Fibroblast of skin of back (primary cell): ENCODE measurements around the gene SLC27A4.
A peak's percentile ranks its signal among the peaks of the same experiment; 100 is the strongest.
"Not testable (repeated sequence)": the region's sequence is repeated elsewhere in the genome, so short reads cannot be mapped to it uniquely, and the experiment has no call there.

Source experiments
- DNase-seq: peaks from one replicate; pipeline ENCODE4 v3.0.0-alpha.2; 2013

Gene SLC27A4

GRCh38 chr9:128324401-128324800 is 15.9 kb upstream of the SLC27A4 start:
- DNase-seq = no peak

DNA sequence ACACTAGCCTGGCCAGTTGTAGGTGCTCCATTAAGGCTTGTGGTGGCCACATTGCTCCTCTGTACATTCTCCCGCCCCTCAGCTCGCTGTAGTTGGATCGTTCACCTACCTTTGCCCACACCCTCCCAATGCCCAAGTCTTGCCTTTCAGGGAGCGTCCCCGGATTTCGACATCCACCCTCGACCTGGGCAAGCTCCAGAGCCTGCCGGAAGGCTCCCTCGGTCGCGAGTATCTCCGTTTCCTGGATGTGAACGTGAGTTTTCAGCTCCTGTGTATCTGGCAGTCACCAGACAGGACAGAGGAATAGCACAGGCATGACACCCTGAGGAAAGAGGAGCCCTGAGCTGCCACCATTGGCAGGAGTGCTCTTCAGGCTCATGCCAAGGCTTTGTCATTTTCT is 14.7 kb upstream of the SLC27A4 start:
- DNase-seq = no peak

DNA sequence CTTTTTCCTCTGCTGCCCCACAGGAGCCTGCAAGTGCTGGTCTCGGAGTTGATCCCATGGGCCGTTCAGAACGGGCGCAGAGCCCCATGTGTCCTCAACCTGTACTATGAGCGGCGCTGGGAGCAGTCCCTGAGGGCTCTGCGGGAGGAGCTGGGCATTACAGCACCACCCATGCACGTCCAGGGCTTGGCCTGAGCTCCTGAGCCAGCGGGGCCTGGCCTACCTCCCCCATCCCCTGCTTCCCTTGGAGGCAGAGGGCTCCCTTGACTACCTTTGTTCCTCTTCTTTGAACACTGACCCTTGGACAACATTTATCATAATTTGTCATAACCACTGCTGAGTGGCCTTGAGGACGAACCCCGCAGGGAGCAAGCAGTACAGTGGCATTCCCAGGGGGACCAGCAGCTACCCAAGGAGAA is 6.9 kb upstream of the SLC27A4 start:
- no peak for DNase-seq

DNA sequence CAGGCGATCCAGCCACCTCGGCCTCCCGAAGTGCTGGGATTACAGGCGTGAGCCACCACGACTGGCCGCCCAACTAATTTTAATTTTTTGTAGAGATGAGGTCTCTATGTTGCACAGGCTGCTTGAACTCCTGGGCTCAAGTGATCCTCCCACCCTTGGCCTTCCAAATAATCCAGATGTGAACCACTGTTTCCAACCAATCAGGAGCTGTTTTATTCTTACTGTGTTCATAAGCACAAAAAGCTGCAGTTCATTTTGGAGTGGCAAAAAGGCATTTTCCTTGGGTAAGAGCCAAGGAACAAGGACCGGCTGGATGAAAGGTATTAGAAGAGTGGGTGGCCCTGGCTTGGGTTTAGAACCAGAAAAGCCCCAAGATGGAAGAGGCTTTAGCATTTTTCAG is 5.2 kb upstream of the SLC27A4 start:
- DNase-seq = no peak

DNA sequence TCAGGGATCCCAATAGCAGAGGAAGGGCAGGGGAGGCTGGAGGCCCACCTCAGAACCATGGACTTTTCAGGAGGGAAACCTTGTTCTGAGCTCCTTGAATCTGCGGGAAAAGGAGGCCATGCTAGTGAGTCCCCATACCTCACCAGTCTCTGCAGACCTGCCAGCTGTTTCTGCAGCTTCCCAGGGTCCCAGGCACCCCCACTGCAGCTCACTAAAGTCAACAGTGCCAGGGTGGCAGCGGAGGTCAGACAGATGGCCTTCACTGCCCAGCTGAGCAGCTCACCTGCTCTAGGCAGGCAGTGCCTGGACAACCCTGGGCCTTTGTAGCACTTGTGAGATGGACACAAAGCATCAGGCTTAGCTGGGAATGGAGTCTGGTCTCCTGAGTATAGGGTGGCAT is 4.4 kb upstream of the SLC27A4 start:
- DNase-seq = no peak

GRCh38 chr9:128337936-128338335 is 2.4 kb upstream of the SLC27A4 start:
- no peak for DNase-seq

DNA sequence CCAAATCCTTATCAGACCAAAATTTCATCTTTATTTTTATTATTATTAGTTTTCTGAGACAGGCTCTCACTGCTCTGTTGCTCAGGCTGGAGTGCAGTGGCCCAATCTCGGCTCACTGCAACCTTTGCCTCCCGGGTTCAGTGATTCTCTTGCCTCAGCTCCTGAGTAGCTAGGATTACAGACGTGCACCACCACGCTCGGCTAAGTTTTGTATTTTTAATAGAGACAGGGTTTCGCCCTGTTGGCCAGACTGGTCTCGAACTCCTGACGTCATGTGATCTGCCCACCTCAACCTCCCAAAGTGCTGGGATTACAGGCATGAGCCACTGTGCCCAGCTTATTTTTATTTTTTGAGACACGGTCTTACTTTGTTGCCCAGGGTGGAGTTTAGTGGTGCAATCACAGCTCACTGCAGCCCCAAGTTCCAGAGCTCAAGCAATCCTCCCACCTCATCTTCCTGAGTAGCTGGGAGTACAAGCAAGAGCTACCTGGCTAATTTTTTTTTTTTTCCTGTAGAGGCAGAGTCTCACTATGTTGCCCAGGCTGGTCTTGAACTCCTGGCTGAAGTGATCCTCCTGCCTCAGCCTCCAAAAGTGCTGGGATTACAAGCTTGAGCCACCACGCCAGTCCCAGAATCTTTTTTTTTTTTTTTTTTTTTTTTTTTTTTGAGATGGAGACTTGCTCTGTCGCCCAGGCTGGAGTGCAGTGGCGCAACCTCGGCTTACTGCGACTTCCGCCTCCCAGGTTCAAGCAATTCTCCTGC is 1.3 kb upstream of the SLC27A4 start:
- DNase-seq = not testable (repeated sequence)

GRCh38 chr9:128340691-128341434 is 536 bp downstream of the SLC27A4 start:
- DNase-seq = no peak

GRCh38 chr9:128341435-128341849 is 1.1 kb downstream of the SLC27A4 start:
- peak; percentile 73 for DNase-seq

DNA sequence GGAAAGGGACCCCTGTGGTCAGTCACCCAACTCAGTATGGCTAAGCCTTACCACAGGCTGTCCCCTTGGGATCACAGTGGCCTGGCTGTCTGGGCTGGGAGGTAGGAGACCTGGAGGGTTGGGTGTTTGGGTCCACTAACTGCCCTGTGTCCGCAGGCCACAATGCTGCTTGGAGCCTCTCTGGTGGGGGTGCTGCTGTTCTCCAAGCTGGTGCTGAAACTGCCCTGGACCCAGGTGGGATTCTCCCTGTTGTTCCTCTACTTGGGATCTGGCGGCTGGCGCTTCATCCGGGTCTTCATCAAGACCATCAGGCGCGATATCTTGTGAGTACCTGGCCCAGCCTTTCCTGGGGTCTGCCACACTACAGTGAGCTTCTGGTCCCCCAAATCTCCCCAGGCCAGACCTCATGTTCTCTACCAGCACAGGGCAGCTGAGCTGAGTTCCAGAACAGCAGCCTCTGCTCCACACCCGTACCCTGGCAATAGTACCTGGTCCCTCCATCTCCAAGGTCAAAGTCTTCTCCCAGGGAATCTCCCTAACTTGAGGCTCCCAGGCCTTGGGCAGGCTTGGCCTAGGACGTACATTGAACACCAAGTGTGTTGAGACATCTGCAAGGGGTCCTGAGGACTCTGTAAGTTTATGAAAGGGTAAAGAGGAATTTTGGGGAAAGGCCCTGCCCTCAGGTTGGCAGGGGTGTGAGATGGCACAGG is 2.8 kb downstream of the SLC27A4 start:
- no peak for DNase-seq

DNA sequence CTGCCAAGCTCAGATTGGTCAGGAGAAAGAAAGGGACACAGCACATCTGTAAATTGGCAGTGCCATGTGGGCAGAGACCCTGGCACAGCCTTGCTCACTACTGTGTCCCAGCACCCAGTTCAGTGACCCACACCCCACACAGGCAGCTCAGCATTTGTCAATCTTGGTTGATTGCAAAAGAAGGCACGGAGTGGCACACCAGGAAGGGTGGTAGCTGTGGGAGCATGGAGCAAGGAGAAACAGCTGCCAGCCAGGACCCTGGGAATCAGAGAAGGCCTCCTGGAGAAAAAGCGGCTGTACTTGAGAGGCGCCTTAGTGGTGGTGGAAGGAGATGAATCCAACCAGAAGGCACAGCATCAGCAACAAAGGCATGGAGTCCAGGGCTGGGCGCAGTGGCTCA is 3.5 kb downstream of the SLC27A4 start:
- DNase-seq = no peak

DNA sequence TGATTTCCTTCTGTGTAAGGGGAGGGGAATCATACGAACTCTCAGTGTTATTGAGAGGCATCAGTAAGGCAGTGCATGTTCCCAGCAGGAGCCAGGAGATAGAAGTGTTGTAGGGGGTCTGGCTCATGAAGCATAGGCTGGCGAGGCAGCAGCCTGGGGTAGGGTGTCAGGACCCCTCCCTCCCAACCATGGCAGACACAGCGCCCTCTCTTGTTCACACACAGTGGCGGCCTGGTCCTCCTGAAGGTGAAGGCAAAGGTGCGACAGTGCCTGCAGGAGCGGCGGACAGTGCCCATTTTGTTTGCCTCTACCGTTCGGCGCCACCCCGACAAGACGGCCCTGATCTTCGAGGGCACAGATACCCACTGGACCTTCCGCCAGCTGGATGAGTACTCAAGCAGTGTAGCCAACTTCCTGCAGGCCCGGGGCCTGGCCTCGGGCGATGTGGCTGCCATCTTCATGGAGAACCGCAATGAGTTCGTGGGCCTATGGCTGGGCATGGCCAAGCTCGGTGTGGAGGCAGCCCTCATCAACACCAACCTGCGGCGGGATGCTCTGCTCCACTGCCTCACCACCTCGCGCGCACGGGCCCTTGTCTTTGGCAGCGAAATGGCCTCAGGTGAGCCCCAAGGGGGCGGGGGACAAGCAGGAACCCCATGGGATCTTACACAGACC is 4.7 kb downstream of the SLC27A4 start:
- no peak for DNase-seq

- DNase-seq = no peak
These were observed 8.8 kb downstream of the SLC27A4 start for GRCh38 chr9:128349125-128349524.

DNA sequence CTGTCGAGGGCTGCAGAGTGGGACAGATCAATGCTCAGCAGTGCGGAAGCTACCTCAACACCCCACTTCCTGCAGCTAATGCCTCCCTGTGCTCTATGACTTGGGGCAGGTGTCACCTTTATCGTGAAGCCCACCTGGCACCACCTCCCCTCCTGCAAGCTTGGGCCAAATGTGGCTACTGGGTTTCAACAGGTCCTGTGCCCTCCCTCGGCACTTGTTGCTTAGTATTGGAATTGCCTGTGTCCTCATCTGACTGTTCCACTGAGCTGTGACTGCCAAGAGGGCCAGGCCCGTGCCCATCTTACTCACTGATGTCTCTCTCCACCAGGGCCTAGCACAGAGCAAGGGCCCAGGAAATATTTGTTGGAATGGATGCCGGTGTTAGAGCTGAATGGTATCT is 9.4 kb downstream of the SLC27A4 start:
- no peak for DNase-seq

DNA sequence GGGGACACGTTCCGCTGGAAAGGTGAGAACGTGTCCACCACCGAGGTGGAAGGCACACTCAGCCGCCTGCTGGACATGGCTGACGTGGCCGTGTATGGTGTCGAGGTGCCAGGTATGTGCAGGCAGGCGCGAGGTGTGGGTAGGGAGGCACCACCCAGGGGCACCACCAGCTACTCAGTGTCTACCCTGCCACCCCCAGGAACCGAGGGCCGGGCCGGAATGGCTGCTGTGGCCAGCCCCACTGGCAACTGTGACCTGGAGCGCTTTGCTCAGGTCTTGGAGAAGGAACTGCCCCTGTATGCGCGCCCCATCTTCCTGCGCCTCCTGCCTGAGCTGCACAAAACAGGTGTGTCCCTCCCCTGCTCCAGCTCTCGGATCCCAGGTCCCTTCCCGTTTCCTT is 15.1 kb downstream of the SLC27A4 start:
- no peak for DNase-seq

DNA sequence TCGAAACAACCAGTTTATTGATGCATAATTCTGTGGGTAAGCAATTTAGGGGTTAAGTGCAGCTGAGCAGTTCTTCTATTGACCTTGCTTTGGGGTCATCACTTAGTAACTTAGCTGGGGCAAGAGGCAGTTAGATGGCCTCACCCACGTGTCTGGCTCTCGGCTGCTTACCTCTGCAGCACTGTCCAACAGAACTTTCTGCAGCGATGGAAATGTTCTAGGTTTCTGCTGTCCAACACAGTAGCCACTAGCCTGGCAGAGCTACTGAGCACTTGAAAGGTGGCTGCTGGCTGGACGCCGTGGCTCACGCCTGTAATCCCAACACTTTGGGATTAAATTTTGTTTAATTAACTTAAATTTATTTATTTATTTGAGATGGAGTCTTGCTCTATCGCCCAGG is 17.8 kb downstream of the SLC27A4 start:
- DNase-seq = no peak

GRCh38 chr9:128358861-128359260 is 18.5 kb downstream of the SLC27A4 start:
- DNase-seq = no peak

DNA sequence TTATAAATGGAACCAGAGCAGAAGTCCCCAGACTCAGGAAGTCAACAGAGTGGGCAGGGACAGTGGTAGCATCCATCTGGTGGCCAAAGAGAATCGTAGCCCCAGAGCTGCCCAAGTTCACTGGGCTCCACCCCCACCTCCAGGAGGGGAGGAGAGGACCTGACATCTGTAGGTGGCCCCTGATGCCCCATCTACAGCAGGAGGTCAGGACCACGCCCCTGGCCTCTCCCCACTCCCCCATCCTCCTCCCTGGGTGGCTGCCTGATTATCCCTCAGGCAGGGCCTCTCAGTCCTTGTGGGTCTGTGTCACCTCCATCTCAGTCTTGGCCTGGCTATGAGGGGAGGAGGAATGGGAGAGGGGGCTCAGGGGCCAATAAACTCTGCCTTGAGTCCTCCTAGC is 20.5 kb downstream of the SLC27A4 start:
- no peak for DNase-seq

DNA sequence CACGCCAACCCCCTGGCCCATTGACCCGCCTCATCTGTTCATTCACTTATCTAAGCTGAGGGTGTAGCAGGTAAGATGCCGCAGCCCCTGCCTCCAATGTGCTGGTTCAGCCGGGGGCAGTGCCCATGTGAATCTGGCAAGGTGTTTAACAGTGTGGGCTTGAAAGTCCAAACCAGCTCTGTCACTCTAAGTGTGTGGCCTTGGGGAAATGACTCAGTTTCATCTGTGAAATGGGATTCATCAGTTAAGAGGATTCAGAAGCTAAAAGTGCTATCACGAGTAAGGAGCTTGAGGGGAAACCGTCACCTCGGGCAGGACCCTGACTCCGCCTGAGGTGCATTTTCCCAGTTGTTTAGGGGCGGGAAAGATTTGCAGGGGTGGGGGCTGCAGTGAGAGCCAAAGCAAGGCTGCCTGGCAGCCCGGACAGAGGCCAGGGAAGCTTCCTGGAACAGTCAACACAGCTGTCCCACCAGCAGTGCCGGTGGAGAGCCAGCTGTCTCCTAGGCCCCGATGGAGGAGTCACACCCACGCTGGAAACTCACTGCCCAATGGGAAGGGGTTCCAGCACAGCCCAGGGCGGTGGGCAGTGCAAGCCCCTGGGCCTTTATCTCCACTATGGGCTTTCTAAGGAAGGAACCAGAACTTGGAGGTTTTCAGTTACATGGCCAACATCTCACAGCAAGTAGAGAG is 21.1 kb downstream of the SLC27A4 start:
- no peak for DNase-seq

GRCh38 chr9:128361986-128362646 is 21.8 kb downstream of the SLC27A4 start:
- peak; percentile 79 for DNase-seq

GRCh38 chr9:128362774-128363173 is 22.4 kb downstream of the SLC27A4 start:
- DNase-seq = no peak

- no peak for DNase-seq
These were observed 25.2 kb downstream of the SLC27A4 start for GRCh38 chr9:128365525-128365924.
